ENCODE measurements around the gene PIK3C2B.

DNA sequence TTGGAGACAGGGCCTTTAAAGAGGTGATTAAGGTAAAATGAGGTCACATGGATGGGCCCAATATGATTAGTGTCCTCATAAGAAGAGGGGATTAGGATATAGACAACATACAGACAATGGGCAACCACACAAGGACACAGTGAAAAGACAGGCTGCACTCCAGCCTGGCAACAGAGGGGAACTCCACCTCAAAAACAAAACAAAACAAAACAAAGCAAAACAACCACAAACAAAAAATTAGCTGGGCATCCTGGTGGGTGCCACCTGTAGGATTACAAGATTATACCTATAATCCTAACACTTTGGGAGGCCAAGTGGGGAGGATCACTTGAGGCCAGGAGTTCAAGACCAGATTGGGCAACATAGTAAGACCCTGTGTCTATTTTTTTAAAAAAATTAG is 16.8 kb upstream of the PIK3C2B start:
- TF ChIP-seq, protein P1, sequence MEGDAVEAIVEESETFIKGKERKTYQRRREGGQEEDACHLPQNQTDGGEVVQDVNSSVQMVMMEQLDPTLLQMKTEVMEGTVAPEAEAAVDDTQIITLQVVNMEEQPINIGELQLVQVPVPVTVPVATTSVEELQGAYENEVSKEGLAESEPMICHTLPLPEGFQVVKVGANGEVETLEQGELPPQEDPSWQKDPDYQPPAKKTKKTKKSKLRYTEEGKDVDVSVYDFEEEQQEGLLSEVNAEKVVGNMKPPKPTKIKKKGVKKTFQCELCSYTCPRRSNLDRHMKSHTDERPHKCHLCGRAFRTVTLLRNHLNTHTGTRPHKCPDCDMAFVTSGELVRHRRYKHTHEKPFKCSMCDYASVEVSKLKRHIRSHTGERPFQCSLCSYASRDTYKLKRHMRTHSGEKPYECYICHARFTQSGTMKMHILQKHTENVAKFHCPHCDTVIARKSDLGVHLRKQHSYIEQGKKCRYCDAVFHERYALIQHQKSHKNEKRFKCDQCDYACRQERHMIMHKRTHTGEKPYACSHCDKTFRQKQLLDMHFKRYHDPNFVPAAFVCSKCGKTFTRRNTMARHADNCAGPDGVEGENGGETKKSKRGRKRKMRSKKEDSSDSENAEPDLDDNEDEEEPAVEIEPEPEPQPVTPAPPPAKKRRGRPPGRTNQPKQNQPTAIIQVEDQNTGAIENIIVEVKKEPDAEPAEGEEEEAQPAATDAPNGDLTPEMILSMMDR (conservative IDR thresholded peaks at IDR 0.05; ENCODE audit: low read length): no peak
- TF ChIP-seq EZH2phosphoT487 (IDR thresholded peaks at IDR 0.05; ENCODE audit: borderline replicate concordance): no peak
